ENCODE data around the gene ACKR3. TPM values are rescaled to one million over a fixed set of nuclear protein-coding genes. Genes with fewer than 3 reads are reported as not detected.

Gene ACKR3
- total and polyA plus RNA-seq, 4 donors = 6.8 to 30.2 (median 14.4) TPM

- no peaks in the 10 kb centered on the region for H3K36me3 ChIP-seq (ENCODE audit: control insufficient read depth in 4 of 4, insufficient read depth in 4 of 4, low read length in 4 of 4)
- ATAC-seq (ENCODE audit: insufficient read depth, low FRiP score) (no peak), DNase-seq (no peak)
- H3K4me3 ChIP-seq = no peak overlapping the region
- H3K9ac ChIP-seq (ENCODE audit: insufficient read depth in 1 of 2, low read length in 2 of 2) = no peak overlapping the region
- no peaks in the 10 kb centered on the region for H3K4me1 ChIP-seq (ENCODE audit: control insufficient read depth in 5 of 5, insufficient read depth in 5 of 5, low read length in 5 of 5)
- WGBS, 2 donors = 93 to 97% methylated on average over 3 of the region's 3 CpGs
- H3K27me3 ChIP-seq (ENCODE audit: control insufficient read depth in 3 of 3, insufficient read depth in 3 of 3, low read length in 2 of 3) = no peaks in the 10 kb centered on the region
- no peaks in the 10 kb centered on the region for H3K9me3 ChIP-seq (ENCODE audit: control insufficient read depth in 4 of 4, insufficient read depth in 3 of 4, low read length in 3 of 4)
- TF ChIP-seq CTCF (IDR thresholded peaks at IDR 0.05; ENCODE audit: control extremely low read depth, extremely low read depth) = no peak
- no peak overlapping the region for H3K27ac ChIP-seq (ENCODE audit: low read depth in 1 of 2, low read length in 1 of 2)
Measured at GRCh38 chr2:236608710-236609109, 39.1 kb downstream of the ACKR3 start.

- no peak for ATAC-seq (ENCODE audit: insufficient read depth, low FRiP score)
- H3K4me1 ChIP-seq (ENCODE audit: control insufficient read depth in 5 of 5, insufficient read depth in 5 of 5, low read length in 5 of 5) = no peaks in the 10 kb centered on the region
- WGBS, 2 donors = 87 to 89% methylated on average over 8 of the region's 8 CpGs
- H3K4me3 ChIP-seq = no peak overlapping the region
- H3K27ac ChIP-seq (ENCODE audit: low read depth in 1 of 2, low read length in 1 of 2) = no peak overlapping the region
- no peak for TF ChIP-seq CTCF (IDR thresholded peaks at IDR 0.05; ENCODE audit: control extremely low read depth, extremely low read depth)
- H3K36me3 ChIP-seq (ENCODE audit: control insufficient read depth in 4 of 4, insufficient read depth in 4 of 4, low read length in 4 of 4) = no peaks in the 10 kb centered on the region
- no peak overlapping the region for H3K9ac ChIP-seq (ENCODE audit: insufficient read depth in 1 of 2, low read length in 2 of 2)
- DNase-seq = no peak
- H3K9me3 ChIP-seq (ENCODE audit: control insufficient read depth in 4 of 4, insufficient read depth in 3 of 4, low read length in 3 of 4) = no peaks in the 10 kb centered on the region
- no peaks in the 10 kb centered on the region for H3K27me3 ChIP-seq (ENCODE audit: control insufficient read depth in 3 of 3, insufficient read depth in 3 of 3, low read length in 2 of 3)
Measured at GRCh38 chr2:236610991-236611821, 41.6 kb downstream of the ACKR3 start.

- no peak for ATAC-seq (ENCODE audit: insufficient read depth, low FRiP score)
- Histone ChIP-seq H3K4me1 (ENCODE audit: control insufficient read depth in 5 of 5, insufficient read depth in 5 of 5, low read length in 5 of 5) (no peaks in the 10 kb centered on the region), H3K27me3 (ENCODE audit: control insufficient read depth in 3 of 3, insufficient read depth in 3 of 3, low read length in 2 of 3) (peaks cover 0 to 2% (median 0%) of the 10 kb centered on the region in 3 donors), H3K36me3 (ENCODE audit: control insufficient read depth in 4 of 4, insufficient read depth in 4 of 4, low read length in 4 of 4) (no peaks in the 10 kb centered on the region), H3K4me3 (no peak overlapping the region), H3K9ac (ENCODE audit: insufficient read depth in 1 of 2, low read length in 2 of 2) (no peak overlapping the region), H3K27ac (ENCODE audit: low read depth in 1 of 2, low read length in 1 of 2) (no peak overlapping the region), H3K9me3 (ENCODE audit: control insufficient read depth in 4 of 4, insufficient read depth in 3 of 4, low read length in 3 of 4) (no peaks in the 10 kb centered on the region)
- WGBS, 2 donors = 95 to 96% methylated on average over 10 of the region's 10 CpGs
- no peak for DNase-seq
- TF ChIP-seq CTCF (IDR thresholded peaks at IDR 0.05; ENCODE audit: control extremely low read depth, extremely low read depth) = no peak
Measured at GRCh38 chr2:236612737-236613136, 43.1 kb downstream of the ACKR3 start.

All from lung (tissue), 12 donors.